Endothelial cell (in vitro differentiated cells): Measurements from ENCODE around the gene PRPH2. TPM values are rescaled to one million over a fixed set of nuclear protein-coding genes. Genes with fewer than 3 reads are reported as not detected.
"Not testable (repeated sequence)": the region's sequence is repeated elsewhere in the genome, so short reads cannot be mapped to it uniquely, and the experiment has no call there.

Source experiments
- DNase-seq: peaks from one replicate; pipeline ENCODE4 v3.0.0; 2021; ENCODE audit warnings: low spot score
- H3K27ac Mint-ChIP-seq: one replicate; pipeline ENCODE4 v1.8.0; 2021; ENCODE audit warnings: mixed read lengths, inconsistent platforms; ENCODE audit not compliant: unreplicated experiment
- H3K27me3 Mint-ChIP-seq: one replicate; pipeline ENCODE4 v1.8.0; 2021; ENCODE audit warnings: mild to moderate bottlenecking, moderate library complexity, mixed read lengths, inconsistent platforms; ENCODE audit not compliant: unreplicated experiment
- H3K36me3 Mint-ChIP-seq: one replicate; pipeline ENCODE4 v1.8.0; 2021; ENCODE audit warnings: mild to moderate bottlenecking, low read depth, mixed read lengths, inconsistent platforms; ENCODE audit not compliant: unreplicated experiment
- H3K4me1 Mint-ChIP-seq: one replicate; pipeline ENCODE4 v1.8.0; 2021; ENCODE audit warnings: mild to moderate bottlenecking, mixed read lengths, inconsistent platforms; ENCODE audit not compliant: unreplicated experiment
- H3K4me3 Mint-ChIP-seq: one replicate; pipeline ENCODE4 v1.8.0; 2021; ENCODE audit warnings: mild to moderate bottlenecking, mixed read lengths, inconsistent platforms; ENCODE audit not compliant: unreplicated experiment
- H3K9me3 Mint-ChIP-seq: one replicate; pipeline ENCODE4 v1.8.0; 2021; ENCODE audit warnings: mixed read lengths, inconsistent platforms; ENCODE audit not compliant: unreplicated experiment
- total RNA-seq: library from RNA; stranded (reverse); fragmentation: NEBNext Ultra II Directional; extraction: Animal tissue kit (Norgen Biotek cat#: 25700); gene quantifications from one replicate; pipeline ENCODE4 v1.2.1, GENCODE V29; 2021; ENCODE audit not compliant: unreplicated experiment
- TF ChIP-seq, protein P1 (sequence below): fragments of 200-600 bp; sonication (generic); IDR thresholded peaks from one replicate; pipeline ENCODE4 v1.5.0; 2021; ENCODE audit warnings: antibody characterized with exemption; ENCODE audit not compliant: unreplicated experiment

PRPH2 gene
- total RNA-seq, 1 donor from 2014 or later: 0.15 TPM

DNA sequence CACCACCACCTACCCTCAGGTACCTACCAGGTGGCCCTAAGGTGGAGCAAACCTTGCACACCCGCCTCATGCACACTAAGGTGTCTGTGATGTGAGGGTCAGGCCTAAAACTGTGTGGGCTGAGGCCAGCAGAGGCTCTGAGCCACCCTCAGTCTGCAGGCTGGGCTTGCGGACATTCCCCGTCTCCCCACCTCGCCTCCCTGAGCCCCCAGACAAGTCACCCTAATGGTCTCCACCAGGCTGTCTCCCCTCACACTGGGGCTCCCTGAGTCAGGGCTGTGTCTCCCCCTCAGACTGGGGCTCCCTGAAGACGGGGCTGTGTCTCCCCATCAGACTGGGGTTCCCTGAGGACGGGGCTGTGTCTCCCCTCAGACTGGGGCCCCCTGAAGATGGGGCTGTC lies 12.5 kb downstream of the PRPH2 start:
- DNase-seq: no peak
- Mint-ChIP-seq H3K4me3 (no peak overlapping the region), H3K36me3 (peaks cover 4% of the 10 kb centered on the region), H3K9me3 (no peaks in the 10 kb centered on the region), H3K4me1 (no peaks in the 10 kb centered on the region), H3K27ac (no peak overlapping the region), H3K27me3 (peaks cover 5% of the 10 kb centered on the region)
- TF ChIP-seq, protein P1, sequence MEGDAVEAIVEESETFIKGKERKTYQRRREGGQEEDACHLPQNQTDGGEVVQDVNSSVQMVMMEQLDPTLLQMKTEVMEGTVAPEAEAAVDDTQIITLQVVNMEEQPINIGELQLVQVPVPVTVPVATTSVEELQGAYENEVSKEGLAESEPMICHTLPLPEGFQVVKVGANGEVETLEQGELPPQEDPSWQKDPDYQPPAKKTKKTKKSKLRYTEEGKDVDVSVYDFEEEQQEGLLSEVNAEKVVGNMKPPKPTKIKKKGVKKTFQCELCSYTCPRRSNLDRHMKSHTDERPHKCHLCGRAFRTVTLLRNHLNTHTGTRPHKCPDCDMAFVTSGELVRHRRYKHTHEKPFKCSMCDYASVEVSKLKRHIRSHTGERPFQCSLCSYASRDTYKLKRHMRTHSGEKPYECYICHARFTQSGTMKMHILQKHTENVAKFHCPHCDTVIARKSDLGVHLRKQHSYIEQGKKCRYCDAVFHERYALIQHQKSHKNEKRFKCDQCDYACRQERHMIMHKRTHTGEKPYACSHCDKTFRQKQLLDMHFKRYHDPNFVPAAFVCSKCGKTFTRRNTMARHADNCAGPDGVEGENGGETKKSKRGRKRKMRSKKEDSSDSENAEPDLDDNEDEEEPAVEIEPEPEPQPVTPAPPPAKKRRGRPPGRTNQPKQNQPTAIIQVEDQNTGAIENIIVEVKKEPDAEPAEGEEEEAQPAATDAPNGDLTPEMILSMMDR: no peak

DNA sequence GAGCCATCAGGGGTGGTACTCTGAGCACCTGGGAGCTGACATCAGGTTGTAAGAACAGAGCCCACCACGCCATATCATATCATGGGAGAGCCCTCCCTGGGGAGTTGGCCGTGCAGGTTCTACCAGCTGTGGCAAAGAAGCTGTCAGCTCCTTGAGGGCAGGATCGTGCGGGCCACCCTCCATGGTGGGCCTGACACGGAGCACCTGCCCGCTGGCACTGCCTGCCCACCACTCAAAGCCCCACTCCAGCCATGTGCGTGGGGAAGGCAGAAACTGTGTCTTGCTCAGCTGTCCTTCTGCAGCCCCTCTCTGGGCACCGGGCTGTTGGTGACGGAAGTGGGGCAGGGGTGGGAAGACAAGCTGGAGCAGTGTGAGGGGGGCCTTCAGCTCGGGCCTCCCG lies 14.3 kb downstream of the PRPH2 start:
- Mint-ChIP-seq H3K4me1 (no peaks in the 10 kb centered on the region), H3K27ac (no peak overlapping the region), H3K4me3 (no peak overlapping the region), H3K9me3 (no peaks in the 10 kb centered on the region), H3K27me3 (peaks cover 5% of the 10 kb centered on the region), H3K36me3 (peaks cover 4% of the 10 kb centered on the region)
- TF ChIP-seq, protein P1: no peak
- no peak for DNase-seq

DNA sequence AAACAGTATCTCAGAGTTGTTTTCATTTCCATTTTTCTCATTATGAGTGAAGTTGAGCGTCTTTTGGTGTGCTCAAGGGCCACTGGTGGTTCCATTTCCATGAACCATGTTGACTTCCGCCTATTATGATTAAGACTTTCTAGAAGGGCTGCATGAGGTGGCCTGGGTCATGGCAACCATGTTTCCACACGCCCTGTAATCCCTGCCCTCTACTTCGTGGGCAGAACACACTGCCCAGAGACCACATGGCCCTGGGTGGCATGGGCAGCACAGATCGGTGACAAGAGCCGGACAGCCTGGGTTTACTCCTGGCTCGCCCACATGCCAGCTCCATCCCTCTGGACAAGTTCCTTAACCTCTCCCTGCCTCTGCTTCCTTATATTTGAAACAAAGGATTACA lies 14.8 kb downstream of the PRPH2 start:
- Mint-ChIP-seq H3K27me3 (peaks cover 5% of the 10 kb centered on the region), H3K9me3 (no peaks in the 10 kb centered on the region), H3K4me1 (no peaks in the 10 kb centered on the region), H3K36me3 (peaks cover 4% of the 10 kb centered on the region), H3K27ac (no peak overlapping the region), H3K4me3 (no peak overlapping the region)
- DNase-seq: no peak
- TF ChIP-seq, protein P1: no peak

DNA sequence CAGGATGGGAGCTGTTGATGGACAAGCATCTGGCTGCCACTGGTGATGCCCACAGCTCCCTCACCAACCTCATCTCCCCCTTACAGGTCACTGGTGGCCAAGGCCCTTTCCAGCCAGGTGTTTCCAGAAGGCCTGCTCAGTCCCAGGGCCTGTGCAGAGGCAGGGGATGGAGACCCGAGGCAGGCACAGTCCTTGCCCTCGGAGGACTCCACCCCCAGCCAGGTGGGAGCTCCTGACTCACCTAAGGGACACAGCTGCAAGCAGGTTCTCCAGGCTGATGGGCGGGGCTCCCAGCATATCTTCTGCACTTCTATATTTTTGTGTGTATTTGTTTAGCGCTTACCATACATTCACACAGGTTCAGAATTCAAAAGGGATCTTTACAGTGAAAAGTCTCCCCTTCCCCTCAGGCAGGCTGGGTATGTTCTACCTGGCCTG lies 17.4 kb downstream of the PRPH2 start:
- Mint-ChIP-seq H3K36me3 (no peaks in the 10 kb centered on the region), H3K9me3 (no peaks in the 10 kb centered on the region), H3K4me1 (no peaks in the 10 kb centered on the region), H3K27ac (no peak overlapping the region), H3K4me3 (no peak overlapping the region), H3K27me3 (peaks cover 2% of the 10 kb centered on the region)
- TF ChIP-seq, protein P1: no peak
- no peak for DNase-seq

DNA sequence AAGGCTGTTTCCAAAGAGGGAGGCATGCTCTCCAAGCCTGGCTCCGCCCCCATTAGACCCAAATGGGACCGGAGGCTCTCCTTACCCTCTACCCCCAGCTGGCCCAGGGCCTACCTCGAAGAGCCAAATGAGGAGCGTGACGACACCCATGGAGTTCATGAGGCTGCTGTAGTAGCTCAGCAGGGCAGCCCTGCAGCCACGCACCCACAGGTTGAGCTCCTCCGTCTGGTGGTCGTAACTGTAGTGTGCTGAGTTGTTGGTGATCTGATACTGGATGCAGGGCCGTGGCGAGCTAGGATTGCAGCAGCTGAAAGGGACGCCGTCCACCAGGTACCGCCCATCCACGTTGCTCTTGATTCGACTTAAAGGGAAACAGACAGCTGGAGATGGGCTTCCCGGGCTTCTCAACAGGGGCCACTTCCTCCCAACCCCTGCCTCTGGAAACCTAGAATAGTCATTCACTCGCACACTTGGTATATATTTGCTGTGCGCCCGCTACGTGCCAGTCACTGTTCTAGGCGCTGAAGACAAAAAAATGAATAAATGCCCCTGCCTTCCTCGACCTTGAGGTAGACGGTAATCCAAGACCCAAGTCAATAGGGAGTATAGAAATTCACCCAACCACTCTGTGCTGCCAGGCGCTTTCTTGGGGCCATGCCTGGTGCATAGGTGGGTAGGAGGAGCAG lies 18.0 kb downstream of the PRPH2 start:
- Mint-ChIP-seq H3K9me3 (no peaks in the 10 kb centered on the region), H3K36me3 (no peaks in the 10 kb centered on the region), H3K4me3 (no peak overlapping the region), H3K27me3 (peaks cover 2% of the 10 kb centered on the region), H3K4me1 (no peaks in the 10 kb centered on the region), H3K27ac (no peak overlapping the region)
- TF ChIP-seq, protein P1: no peak
- no peak for DNase-seq

DNA sequence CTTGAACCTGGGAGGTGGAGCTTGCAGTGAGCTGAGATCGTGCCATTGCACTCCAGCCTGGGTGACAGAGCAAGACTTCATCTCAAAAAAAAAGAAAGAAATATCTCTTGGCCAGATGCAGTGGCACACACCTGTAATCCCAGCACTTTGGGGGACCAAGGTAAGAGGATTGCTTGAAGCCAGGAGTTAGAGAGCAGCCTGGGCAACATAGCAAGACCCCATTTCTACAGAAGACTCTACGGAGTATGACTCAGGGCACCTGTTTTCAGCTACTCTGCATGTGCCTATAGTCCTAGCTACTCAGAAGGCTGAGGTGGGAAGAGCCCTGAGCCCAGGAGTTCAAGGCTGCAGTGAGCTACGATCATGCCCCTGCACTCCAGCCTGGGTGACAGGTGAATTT lies 19.6 kb downstream of the PRPH2 start:
- not testable (repeated sequence) for H3K4me3 Mint-ChIP-seq, H3K27ac Mint-ChIP-seq, H3K27me3 Mint-ChIP-seq, DNase-seq, H3K4me1 Mint-ChIP-seq, H3K36me3 Mint-ChIP-seq, H3K9me3 Mint-ChIP-seq
